ENCODE measurements around the gene ZNF574. TPM values are rescaled to one million over a fixed set of nuclear protein-coding genes. Genes with fewer than 3 reads are reported as not detected.

Gene ZNF574
- polyA plus RNA-seq, 1 of the 3 experiments (the other 2 are of a cell fraction) = 8.5 TPM

GRCh38 chr19:42123765-42124164, 47.8 kb downstream of the ZNF574 start:
- Histone ChIP-seq H3K27ac (ENCODE audit: low read depth in 2 of 2, low read length in 1 of 2) (no peak overlapping the region), H3K27me3 (ENCODE audit: insufficient read depth) (no peaks in the 10 kb centered on the region), H3K9me3 (no peaks in the 10 kb centered on the region), H3K4me2 (no peak overlapping the region), H3K36me3 (replicated peaks in 1 of 2; ENCODE audit: control insufficient read depth in 1 of 2, insufficient read depth in 2 of 2, low read length in 1 of 2) (no peaks in the 10 kb centered on the region), H3K9me2 (no peaks in the 10 kb centered on the region), H3F3A (replicated peaks; ENCODE audit: insufficient read depth) (no peaks in the 10 kb centered on the region), H3K4me1 (ENCODE audit: control insufficient read depth in 1 of 2, insufficient read depth in 2 of 2, low read depth in 1 of 2, low read length in 1 of 2) (peaks cover 3 to 26% of the 10 kb centered on the region in 2 experiments; a peak in 3 of 4 replicates), H3K4me3 (ENCODE audit: low read depth in 2 of 2, low read length in 1 of 2) (no peak overlapping the region), H3K9ac (no peak overlapping the region), H3K79me2 (ENCODE audit: insufficient read depth) (no peaks in the 10 kb centered on the region), H2AFZ (ENCODE audit: low read depth) (no peak overlapping the region), H4K20me1 (ENCODE audit: insufficient read depth) (no peaks in the 10 kb centered on the region)
- TF ChIP-seq REST (IDR thresholded peaks at IDR 0.05; ENCODE audit: low read depth, low read length) = peak; percentile 79; the same call in 1 of the 2 replicates
- TF ChIP-seq, protein P1, sequence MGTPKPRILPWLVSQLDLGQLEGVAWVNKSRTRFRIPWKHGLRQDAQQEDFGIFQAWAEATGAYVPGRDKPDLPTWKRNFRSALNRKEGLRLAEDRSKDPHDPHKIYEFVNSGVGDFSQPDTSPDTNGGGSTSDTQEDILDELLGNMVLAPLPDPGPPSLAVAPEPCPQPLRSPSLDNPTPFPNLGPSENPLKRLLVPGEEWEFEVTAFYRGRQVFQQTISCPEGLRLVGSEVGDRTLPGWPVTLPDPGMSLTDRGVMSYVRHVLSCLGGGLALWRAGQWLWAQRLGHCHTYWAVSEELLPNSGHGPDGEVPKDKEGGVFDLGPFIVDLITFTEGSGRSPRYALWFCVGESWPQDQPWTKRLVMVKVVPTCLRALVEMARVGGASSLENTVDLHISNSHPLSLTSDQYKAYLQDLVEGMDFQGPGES (IDR thresholded peaks at IDR 0.05; ENCODE audit: low read depth, low read length) = no peak
- ChIA-PET POLR2A (no interaction called here), CTCF (interaction anchor here (1.5 to 3.5 kb wide), 5 partner anchors 9 to 60 kb away, joined by 3 to 36 read pairs (median 16); no protein-coding TSS in a partner anchor)
- WGBS (ENCODE audit: low lambda C conversion rate) = 100% methylated on average over 1 of the region's 1 CpG
- no peak for DNase-seq

DNA sequence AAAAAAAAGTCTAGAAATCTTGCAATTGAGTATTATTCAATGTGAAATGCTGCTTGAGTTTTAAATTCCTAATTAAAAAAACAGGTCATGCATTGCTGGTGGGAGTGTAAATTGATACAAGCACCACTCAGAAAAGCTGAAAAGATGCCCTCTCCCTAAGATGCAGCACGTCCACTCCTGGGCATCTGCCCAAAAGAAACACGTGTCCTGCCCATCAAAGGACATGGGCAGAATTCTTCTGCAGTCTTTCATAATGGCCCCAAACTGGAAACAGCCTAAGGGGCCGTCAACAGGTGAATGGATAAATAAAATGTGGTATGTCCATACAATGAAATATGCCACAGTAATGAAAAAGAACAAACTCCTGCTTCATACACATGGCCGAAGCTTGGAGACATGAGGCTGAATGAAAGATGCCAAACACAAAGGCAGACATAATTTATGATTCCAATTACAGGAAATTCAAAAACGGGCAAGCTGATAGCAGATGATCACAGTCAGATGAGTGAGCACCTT, 48.5 kb downstream of the ZNF574 start:
- WGBS (ENCODE audit: low lambda C conversion rate) = 71% methylated on average over 5 of the region's 5 CpGs
- Histone ChIP-seq H3K4me3 (ENCODE audit: low read depth in 2 of 2, low read length in 1 of 2) (no peak overlapping the region), H3K36me3 (replicated peaks in 1 of 2; ENCODE audit: control insufficient read depth in 1 of 2, insufficient read depth in 2 of 2, low read length in 1 of 2) (no peaks in the 10 kb centered on the region), H3K27ac (ENCODE audit: low read depth in 2 of 2, low read length in 1 of 2) (no peak overlapping the region), H3K9me3 (no peaks in the 10 kb centered on the region), H4K20me1 (ENCODE audit: insufficient read depth) (no peaks in the 10 kb centered on the region), H3K27me3 (ENCODE audit: insufficient read depth) (no peaks in the 10 kb centered on the region), H3K79me2 (ENCODE audit: insufficient read depth) (no peaks in the 10 kb centered on the region), H3F3A (replicated peaks; ENCODE audit: insufficient read depth) (no peaks in the 10 kb centered on the region), H3K4me1 (ENCODE audit: control insufficient read depth in 1 of 2, insufficient read depth in 2 of 2, low read depth in 1 of 2, low read length in 1 of 2) (peaks cover 7 to 27% of the 10 kb centered on the region in 2 experiments; a peak in 3 of 4 replicates), H3K4me2 (no peak overlapping the region), H3K9ac (no peak overlapping the region), H3K9me2 (no peaks in the 10 kb centered on the region), H2AFZ (ENCODE audit: low read depth) (no peak overlapping the region)
- ChIA-PET POLR2A (no interaction called here), CTCF (interaction anchor here (1.4 to 3.5 kb wide), 6 partner anchors 8 to 60 kb away, joined by 3 to 36 read pairs (median 10); no protein-coding TSS in a partner anchor)
- DNase-seq = no peak
- TF ChIP-seq POLR2AphosphoS5 (IDR thresholded peaks at IDR 0.05; ENCODE audit: low read depth, low read length) (no peak), TCF12 (IDR thresholded peaks at IDR 0.05) (no peak), RFX5 (IDR thresholded peaks at IDR 0.05; ENCODE audit: low read length) (no peak), TEAD4 (IDR thresholded peaks at IDR 0.05; ENCODE audit: borderline replicate concordance, insufficient read depth) (no peak), TAF1 (IDR thresholded peaks at IDR 0.05; ENCODE audit: borderline replicate concordance, low read depth, low read length) (no peak), EZH2phosphoT487 (IDR thresholded peaks at IDR 0.05; ENCODE audit: borderline replicate concordance, low read depth) (no peak), REST (IDR thresholded peaks at IDR 0.05; ENCODE audit: low read depth, low read length) (no peak)
- TF ChIP-seq, protein P2, sequence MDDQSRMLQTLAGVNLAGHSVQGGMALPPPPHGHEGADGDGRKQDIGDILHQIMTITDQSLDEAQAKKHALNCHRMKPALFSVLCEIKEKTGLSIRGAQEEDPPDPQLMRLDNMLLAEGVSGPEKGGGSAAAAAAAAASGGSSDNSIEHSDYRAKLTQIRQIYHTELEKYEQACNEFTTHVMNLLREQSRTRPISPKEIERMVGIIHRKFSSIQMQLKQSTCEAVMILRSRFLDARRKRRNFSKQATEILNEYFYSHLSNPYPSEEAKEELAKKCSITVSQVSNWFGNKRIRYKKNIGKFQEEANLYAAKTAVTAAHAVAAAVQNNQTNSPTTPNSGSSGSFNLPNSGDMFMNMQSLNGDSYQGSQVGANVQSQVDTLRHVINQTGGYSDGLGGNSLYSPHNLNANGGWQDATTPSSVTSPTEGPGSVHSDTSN (IDR thresholded peaks at IDR 0.05) = no peak
- TF ChIP-seq, protein P1 (IDR thresholded peaks at IDR 0.05; ENCODE audit: low read depth, low read length) = no peak
- TF ChIP-seq, protein P3, sequence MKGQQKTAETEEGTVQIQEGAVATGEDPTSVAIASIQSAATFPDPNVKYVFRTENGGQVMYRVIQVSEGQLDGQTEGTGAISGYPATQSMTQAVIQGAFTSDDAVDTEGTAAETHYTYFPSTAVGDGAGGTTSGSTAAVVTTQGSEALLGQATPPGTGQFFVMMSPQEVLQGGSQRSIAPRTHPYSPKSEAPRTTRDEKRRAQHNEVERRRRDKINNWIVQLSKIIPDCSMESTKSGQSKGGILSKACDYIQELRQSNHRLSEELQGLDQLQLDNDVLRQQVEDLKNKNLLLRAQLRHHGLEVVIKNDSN (IDR thresholded peaks at IDR 0.05; ENCODE audit: borderline replicate concordance, low read depth) = no peak
